Adrenal gland (tissue), 12 donors: Measurements from ENCODE around the gene VCP. TPM values are rescaled to one million over a fixed set of nuclear protein-coding genes. Genes with fewer than 3 reads are reported as not detected.

Experiments
- DNase-seq, 7 donors: peaks; one replicate each; pipeline ENCODE4 v3.0.0-alpha.2; 2019 to 2020
- H3K27ac ChIP-seq, 5 donors: fragments of 200-600 bp; sonication (generic) in 4 of 5; 1 replicate in 3 of 5; 2 replicates in 2 of 5; pipeline versions ENCODE4 v1.5.1 to v1.8.0; 2016 to 2020; ENCODE audit warnings: mild to moderate bottlenecking in 1 of 5
- H3K27me3 ChIP-seq: fragments of 200-600 bp; 2 replicates; pipeline ENCODE4 v1.8.0; 2021
- H3K36me3 ChIP-seq, 2 donors: fragments of 200-600 bp; replicated peaks in 1 of 2; 1 replicate in 1 of 2; 2 replicates in 1 of 2; pipeline versions ENCODE4 v1.5.1 to v1.8.0; 2018 to 2022
- H3K4me1 ChIP-seq, 2 donors: fragments of 200-600 bp; replicated peaks in 1 of 2; 1 replicate in 1 of 2; 2 replicates in 1 of 2; pipeline versions ENCODE4 v1.5.1 to v1.8.0; 2018 to 2021
- H3K4me3 ChIP-seq, 4 donors: fragments of 200-600 bp; sonication (generic) in 3 of 4; one replicate each; pipeline ENCODE4 v1.5.1; 2016 to 2018
- H3K9me3 ChIP-seq, 3 donors: fragments of 200-600 bp; sonication (generic) in 1 of 3; replicated peaks in 1 of 3; 1 replicate in 2 of 3; 2 replicates in 1 of 3; pipeline versions ENCODE4 v1.5.1 to v1.8.0; 2016 to 2021
- POLR2A ChIP-seq, 2 donors: fragments of 450-650 bp; IDR thresholded peaks; one replicate each; pipeline ENCODE4 v1.6.1; 2017; ENCODE audit warnings: antibody characterized with exemption in 2 of 2, mild to moderate bottlenecking in 2 of 2, moderate library complexity in 1 of 2
- WGBS, 4 donors: extraction: QIAGEN DNeasy Blood & Tissue Kit in 2 of 4; methylation state at CpG; one replicate each; pipeline versions ENCODE4 v1.1.5 to v1.1.7; 2013 to 2017; 5-methylcytosine and 5-hydroxymethylcytosine counted together
- intact Hi-C, 2 donors: fragments of 100-400 bp; cut with DNase I; formaldehyde crosslinking; loops; one replicate each; pipeline versions ENCODE4 v1.14.1 to v1.15.0; 2022 to 2023
- polyA plus RNA-seq, 3 donors: library from polyadenylated mRNA; stranded (reverse); fragments of 200-250 nt in 2 of 3; fragments of 350-450 nt in 1 of 3; fragmentation: Illumina TruSeq in 1 of 3; extraction: RNeasy Lipid Tissue Mini Kit (QIAGEN cat#74804) in 1 of 3; gene quantifications; one replicate each; pipeline ENCODE4 v1.2.3, GENCODE V29; 2013 to 2014
- total RNA-seq, 9 donors: library from RNA; depleted of rRNA in 4 of 9; stranded (reverse); fragments of >200 nt in 4 of 9; fragments of 120-200 nt in 1 of 9; fragmentation: NEBNext Ultra II Directional in 1 of 9; extraction: Animal tissue kit (Norgen Biotek cat#: 25700) in 1 of 9; gene quantifications; one replicate each; pipeline versions ENCODE4 v1.1.0 to v1.2.4, GENCODE V29; 2013 to 2023
- TF ChIP-seq, protein P1 (sequence below), 6 experiments: fragments of 450-650 bp in 4 of 6; fragments of 200-600 bp in 2 of 6; sonication (generic) in 1 of 6; IDR thresholded peaks; 1 replicate in 5 of 6; 2 replicates in 1 of 6; pipeline versions ENCODE4 v1.5.1 to v1.8.0; 2016 to 2021; ENCODE audit warnings: antibody characterized with exemption in 6 of 6, mild to moderate bottlenecking in 2 of 6, moderate library complexity in 1 of 6
- donor health status: healthy with polysubstance abuse.
- donor health status: Bipolar disorder and iron deficiency.
- donor health status: DM: yes; HTN: yes; CAD: no.
- donor health status: DM: no; HTN: no; CAD: no.
- donor health status: DM: no; HTN: no; CAD: no.
- donor health status: DM: yes; HTN: yes; CAD: no.

The VCP gene
- total and polyA plus RNA-seq, 12 donors, result 65.1 to 555 (median 251) TPM

DNA sequence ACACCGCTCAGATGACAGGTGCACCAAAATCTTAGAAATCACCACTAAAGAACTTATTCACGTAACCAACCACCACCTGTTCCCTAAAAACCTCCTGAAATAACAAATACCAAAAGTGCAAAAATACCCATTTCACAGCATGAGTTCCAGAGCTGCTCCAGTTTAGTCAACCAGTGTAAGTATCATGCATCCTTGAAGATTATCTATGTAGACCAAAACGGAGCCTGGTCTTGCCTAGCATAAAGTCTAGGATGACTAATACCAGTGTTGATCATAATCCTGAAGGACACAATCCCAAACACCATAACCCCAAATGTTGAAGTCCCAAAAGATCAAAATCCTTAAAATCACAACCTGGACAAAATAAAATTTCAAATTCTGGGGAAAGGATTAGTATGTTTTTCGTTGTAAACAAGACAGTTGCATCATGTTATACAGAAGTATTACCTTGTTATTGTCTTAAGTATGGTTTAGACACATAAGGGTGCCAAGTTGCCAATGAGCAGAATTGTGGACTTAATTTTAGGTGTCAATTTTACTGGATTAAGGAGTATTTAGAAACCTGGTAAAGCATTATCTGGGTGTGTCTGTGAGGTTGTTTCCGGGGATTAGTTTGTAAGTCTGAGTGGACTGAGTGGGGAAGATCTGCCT, 18.1 kb downstream of the VCP start:
- WGBS, 4 donors, result 51 to 75% (median 62%) methylated on average over 5 of the region's 5 CpGs
- no peak overlapping the region for H3K4me3 ChIP-seq

DNA sequence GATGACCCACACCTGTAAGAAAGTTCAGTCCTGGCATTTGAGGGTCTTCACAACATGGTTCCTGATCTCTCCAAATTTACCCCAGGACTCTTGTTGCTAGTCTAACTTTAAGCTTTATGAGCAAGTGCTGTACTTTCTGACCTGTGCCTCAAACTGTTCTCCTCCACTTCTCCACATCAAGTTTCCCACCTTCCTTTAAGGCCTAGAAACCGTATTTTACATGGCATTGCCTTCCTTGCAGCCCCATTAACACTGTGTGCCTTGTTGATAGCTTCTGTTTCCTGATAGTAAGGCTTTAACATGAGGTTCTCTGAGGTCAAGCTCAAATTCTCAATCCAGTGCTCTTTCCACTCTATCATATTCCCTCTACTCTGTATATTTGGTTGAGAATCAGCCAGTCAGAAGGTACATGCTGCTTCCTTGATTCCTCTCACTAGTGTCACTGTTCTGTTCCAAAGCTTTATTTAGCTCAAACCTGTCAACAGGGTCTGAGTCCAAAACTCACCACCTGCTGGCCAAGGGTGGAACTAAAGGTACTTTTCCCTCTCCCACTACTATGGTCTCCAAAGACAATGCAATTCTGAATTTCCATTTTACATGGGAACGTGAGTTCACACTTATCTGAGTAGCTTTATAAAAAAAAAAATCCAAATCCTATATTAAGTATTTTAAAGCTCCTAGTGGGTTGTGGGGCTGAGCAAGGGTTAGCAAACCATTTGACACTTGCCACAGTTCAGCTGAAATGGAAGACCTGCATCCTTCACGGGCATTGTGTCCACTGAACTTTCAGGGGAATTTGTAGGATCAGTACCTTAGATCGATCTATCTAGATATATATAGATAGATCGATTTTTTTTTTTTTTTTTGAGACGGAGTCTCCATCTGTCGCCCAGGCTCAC, 21.1 kb downstream of the VCP start:
- TF ChIP-seq POLR2A (IDR thresholded peaks at IDR 0.05), result no peak
- TF ChIP-seq, protein P1, sequence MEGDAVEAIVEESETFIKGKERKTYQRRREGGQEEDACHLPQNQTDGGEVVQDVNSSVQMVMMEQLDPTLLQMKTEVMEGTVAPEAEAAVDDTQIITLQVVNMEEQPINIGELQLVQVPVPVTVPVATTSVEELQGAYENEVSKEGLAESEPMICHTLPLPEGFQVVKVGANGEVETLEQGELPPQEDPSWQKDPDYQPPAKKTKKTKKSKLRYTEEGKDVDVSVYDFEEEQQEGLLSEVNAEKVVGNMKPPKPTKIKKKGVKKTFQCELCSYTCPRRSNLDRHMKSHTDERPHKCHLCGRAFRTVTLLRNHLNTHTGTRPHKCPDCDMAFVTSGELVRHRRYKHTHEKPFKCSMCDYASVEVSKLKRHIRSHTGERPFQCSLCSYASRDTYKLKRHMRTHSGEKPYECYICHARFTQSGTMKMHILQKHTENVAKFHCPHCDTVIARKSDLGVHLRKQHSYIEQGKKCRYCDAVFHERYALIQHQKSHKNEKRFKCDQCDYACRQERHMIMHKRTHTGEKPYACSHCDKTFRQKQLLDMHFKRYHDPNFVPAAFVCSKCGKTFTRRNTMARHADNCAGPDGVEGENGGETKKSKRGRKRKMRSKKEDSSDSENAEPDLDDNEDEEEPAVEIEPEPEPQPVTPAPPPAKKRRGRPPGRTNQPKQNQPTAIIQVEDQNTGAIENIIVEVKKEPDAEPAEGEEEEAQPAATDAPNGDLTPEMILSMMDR (IDR thresholded peaks at IDR 0.05), result peak; percentile 50 to 72 (median 68)
- 77 to 84% (median 81%) methylated on average over 7 of the region's 7 CpGs for WGBS, 4 donors
- H3K9me3 ChIP-seq, result no peaks in the 10 kb centered on the region
- peaks cover 0 to 65% of the 10 kb centered on the region in 2 donors for H3K36me3 ChIP-seq
- H3K27me3 ChIP-seq, result no peaks in the 10 kb centered on the region
- peak overlapping the region in 1 of 5 donors; percentile 36 for H3K27ac ChIP-seq
- DNase-seq, result peak in 5 of 7 donors; percentile 37 to 87 (median 71)
- intact Hi-C loops, result no loop called here
- H3K4me1 ChIP-seq, result no peaks in the 10 kb centered on the region
- no peak overlapping the region for H3K4me3 ChIP-seq

More for the DNA sequence above, 18.1 kb downstream of the VCP start:
- intact Hi-C loops, result no loop called here
- DNase-seq, result no peak
- TF ChIP-seq, protein P1 (IDR thresholded peaks at IDR 0.05), result no peak
- no peak for TF ChIP-seq POLR2A (IDR thresholded peaks at IDR 0.05)
- peaks cover 0 to 79% of the 10 kb centered on the region in 2 donors for H3K36me3 ChIP-seq
- no peak overlapping the region for H3K27ac ChIP-seq
- no peaks in the 10 kb centered on the region for H3K27me3 ChIP-seq
- no peaks in the 10 kb centered on the region for H3K4me1 ChIP-seq
- no peaks in the 10 kb centered on the region for H3K9me3 ChIP-seq

DNA sequence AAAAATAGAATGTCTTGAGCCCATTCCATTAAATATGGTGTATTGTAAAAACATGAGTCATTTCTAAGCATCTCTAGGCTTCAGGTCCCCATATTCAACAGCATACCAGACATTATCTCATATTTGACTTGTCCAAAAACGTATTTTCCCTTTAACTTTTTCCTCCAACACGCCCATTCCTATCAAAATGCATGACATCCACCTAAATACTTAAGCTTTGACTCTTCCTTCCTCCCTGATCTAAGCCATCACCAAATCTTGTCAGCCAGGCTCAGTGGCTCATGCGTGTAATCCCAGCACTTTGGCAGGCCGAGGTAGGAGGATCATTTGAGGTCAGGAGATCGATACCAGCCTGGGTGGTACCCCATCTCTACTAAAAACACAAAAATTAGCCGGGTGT, 23.9 kb downstream of the VCP start:
- Histone ChIP-seq H3K9me3 (no peaks in the 10 kb centered on the region), H3K27me3 (no peaks in the 10 kb centered on the region), H3K27ac (no peak overlapping the region), H3K4me3 (no peak overlapping the region), H3K36me3 (peaks cover 0 to 44% of the 10 kb centered on the region in 2 donors), H3K4me1 (peaks cover 0 to 4% of the 10 kb centered on the region in 2 donors)
- DNase-seq, result no peak
- TF ChIP-seq, protein P1 (IDR thresholded peaks at IDR 0.05), result no peak
- TF ChIP-seq POLR2A (IDR thresholded peaks at IDR 0.05), result no peak
- intact Hi-C loops, result no loop called here
- 94 to 97% (median 96%) methylated on average over 6 of the region's 6 CpGs for WGBS, 4 donors

DNA sequence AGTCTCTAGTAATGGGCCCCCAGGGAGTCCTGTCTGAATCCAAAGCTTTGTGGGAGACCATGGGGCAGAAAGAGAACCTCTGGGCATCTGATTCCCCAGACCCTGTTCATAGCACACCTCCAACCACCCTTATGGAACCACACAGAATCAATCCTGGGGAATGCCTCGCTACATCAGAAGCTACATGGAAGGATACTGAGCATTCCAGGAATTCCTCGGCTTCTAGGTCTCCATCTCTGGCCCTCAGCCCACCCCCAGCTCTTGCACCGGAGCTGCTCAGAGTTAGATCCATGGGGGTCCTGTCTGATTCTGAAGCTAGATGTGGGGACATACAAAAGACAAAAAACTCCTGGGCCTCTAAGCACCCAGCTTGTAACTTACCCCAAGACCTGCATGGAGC, 28.4 kb downstream of the VCP start:
- intact Hi-C loops, result no loop called here
- DNase-seq, result no peak
- no peaks in the 10 kb centered on the region for H3K9me3 ChIP-seq
- H3K36me3 ChIP-seq, result peaks cover 0 to 17% of the 10 kb centered on the region in 2 donors
- 80 to 96% (median 90%) methylated on average over 3 of the region's 3 CpGs for WGBS, 4 donors
- TF ChIP-seq, protein P1 (IDR thresholded peaks at IDR 0.05), result no peak
- TF ChIP-seq POLR2A (IDR thresholded peaks at IDR 0.05), result no peak
- H3K4me3 ChIP-seq, result no peak overlapping the region
- no peak overlapping the region for H3K27ac ChIP-seq
- peaks cover 0 to 4% of the 10 kb centered on the region in 2 donors for H3K4me1 ChIP-seq
- H3K27me3 ChIP-seq, result no peaks in the 10 kb centered on the region
